Measurements from ENCODE around the gene SMIM28.
A peak's percentile ranks its signal among the peaks of the same experiment; 100 is the strongest.
"Not testable (repeated sequence)": the region's sequence is repeated elsewhere in the genome, so short reads cannot be mapped to it uniquely, and the experiment has no call there.

Gene SMIM28

DNA sequence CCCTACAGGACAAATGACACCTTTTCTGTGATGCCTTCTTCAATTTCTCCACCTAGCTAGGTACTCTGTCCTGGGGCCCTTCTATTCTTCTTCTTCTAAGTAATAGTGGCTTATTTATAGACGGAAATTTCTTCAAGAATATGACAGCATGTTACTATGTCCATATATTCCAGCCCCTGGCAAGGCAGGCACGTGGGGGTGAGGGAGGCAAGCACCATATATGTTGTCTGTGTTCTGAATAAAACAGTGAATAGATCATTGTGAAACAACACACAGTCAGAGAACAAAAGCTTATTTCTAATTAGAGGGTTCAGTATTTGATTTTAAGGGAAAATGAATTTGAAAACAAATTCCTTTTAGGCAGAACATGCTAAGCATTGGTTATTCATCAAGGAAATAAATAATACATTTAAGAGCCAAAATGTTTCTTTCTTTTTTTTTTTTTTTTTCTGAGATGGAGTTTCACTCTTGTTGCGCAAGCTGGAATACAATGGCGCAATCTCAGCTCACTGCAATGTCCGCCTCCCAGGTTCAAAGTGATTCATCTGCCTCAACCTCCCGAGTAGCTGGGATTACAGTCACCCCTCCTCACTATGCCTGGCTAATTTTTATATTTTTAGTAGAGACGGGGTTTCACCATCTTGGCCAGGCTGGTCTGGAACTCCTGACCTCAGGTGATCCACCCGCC lies 32.5 kb downstream of the SMIM28 start:
- DNase-seq = no peak

DNA sequence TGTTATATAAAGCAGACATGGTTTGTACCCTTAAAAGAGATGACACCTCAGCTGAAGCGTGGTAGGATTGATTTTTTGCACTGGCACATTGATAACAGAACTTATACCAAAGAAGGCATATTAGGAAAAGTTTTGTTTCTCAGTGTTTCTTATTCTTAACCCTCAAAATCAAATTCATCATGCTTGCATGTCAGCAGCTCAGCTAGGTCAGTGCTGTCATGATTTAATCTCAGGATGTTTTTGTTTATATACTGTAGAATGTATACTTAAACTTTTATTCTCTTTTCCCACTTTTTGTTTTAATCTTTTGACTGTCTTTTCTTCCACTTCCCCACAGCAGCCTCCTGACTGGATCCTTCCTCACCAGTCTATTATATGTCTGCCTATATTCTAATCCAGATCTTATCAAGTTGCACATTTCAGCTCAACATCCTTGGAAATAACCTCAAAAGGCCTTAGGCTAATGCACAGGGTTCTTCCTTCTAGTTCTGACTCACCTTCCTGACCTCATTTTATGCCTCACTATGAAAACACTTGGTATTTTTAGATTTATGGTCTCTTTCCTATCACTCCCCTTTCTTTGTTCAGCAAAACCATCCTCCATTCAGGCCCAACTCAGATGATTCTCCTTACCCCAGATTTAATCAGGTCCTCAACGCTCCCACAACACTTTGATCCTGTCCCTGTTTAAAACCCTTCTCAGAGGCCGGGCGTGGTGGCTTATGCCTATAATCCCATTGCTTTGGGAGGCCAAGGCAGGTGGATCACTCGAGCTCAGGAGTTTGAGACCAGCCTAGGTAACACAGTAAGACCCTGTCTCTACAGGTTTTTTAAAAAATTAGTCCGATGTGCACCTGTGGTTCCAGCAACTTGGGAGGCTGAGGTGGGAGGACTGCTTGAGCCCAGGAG lies 33.5 kb downstream of the SMIM28 start:
- no peak for DNase-seq

DNA sequence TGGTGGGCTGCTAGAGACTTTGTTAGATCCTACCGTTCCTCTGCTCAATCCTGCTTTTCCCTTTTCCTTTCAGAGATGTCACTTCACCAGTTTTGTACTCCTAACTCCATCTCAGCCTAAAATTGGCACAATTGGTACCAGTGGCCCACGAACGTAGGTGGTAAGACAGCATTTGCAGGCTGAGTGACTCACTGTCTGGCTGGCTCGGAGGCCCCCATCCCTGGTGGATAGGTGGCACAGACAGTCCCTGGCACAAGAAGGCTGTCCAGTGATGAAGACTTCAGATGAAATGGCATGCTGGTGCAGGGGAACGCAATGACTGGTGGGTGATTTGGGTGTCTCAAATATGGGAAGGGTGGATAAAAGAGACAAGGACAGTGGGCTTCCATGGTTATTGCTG lies 37.4 kb downstream of the SMIM28 start:
- DNase-seq = no peak

DNA sequence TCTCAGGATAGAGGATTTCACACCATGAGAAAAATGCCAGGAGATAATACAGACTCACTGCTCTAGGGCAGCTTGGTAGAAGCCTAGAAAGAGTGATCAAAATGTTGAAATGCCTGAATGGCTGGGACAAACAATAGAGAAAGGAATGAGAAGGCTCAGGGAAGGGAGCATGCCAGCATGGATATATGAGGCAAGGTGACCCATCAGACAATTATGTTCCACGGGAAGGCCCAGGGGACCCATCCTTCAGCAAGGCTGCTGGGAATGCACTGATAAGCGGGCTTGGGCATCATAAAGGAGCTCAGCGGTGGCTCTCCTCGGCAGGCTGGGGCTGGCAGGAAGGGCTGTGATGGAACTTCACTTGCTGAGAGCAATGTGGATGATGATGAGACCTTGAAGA lies 38.5 kb downstream of the SMIM28 start:
- no peak for DNase-seq

DNA sequence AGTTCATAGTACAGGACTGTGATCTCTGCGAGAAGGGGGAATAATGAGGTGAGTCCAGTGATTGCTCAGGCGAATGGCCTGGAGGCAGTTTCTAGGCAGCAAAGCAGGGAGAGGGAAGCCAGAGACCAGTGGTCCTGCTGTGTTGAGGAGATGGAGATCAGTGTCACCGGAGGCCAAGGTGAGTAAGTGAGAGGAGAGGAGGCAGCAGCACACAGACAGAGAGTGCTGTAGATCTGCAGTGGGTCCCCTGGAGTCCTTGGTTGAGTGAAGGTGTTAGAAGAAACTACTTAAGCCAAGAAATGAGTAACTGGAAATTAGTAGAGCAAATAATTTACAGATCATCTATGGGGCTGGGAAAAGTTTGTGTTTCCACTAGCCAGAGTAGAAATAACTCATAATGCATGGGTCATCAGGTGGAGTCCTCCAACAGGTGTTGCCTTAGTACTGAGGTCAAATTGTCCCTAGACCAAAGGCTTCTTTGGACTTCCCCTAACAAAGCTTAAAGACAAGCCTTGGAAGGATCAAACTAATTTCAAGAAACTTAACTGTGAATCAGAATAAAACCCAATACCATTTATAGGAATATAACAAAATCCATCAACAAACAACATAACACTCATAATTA lies 39.9 kb downstream of the SMIM28 start:
- DNase-seq = no peak

DNA sequence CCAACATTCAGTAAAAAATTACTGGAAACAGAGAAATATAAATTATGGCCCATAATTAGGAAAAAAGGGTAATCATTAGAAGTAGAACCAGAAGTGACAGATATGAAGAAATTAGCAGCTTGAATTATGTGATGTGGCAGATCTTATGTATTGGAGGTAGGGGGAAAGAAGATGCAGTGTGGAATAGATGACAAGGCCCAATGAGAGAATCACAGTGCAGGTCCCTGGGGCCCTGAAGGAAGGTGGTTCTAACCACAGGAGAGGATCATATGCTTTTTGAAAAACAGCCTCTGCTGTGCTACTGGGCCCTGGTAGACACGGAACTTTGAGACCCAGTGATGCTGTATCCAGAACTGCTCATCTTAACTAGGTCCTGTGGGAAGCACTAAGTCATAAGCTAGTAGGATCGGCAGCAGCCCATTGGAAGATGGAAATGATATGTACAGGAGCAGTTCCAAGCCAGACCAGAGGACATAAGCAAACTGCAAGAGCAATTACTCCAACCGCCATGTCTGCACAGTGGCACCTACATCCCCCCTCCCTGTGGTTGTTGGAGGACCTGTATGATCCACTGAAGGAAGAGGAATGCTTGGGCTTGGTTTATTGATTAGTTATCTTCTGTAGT lies 40.5 kb downstream of the SMIM28 start:
- DNase-seq = no peak

DNA sequence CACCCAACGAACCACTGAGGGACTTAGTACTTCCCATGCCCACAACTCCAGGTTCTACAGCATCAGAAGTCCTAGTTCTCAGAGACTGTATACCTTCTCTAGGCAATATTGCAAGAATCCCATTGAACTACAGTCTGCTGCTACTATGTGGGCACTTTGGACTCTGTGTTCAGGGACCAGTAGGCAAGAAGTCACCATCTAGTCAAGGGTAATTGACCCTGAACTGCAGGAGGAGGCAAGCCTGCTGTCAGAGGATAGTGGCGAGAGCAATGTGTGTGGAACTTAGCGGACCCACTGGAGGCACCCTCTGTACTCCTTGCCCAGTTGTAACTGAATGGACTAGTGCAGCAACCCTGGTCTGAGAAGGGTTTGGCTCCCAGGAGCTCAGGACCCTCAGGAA lies 42.1 kb downstream of the SMIM28 start:
- DNase-seq = no peak

DNA sequence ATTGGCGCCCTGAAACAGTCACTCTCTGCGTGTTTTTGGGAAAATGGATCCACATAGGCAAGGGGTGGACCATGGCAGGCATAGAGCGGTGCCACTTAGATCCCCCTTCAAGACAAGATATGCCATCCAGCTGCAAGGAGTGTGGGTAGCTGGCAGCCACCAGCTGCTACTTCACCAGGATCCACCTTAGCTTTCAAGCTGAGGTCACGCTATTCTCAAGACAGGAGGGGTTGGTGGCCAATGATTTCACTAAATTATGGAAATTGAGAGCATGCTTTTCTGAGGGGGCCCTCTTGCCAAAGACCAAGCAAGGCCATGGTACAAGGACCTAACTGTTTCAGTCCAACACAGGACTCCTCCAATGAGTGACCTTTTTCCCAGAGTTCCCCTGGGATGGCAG lies 42.7 kb downstream of the SMIM28 start:
- no peak for DNase-seq

DNA sequence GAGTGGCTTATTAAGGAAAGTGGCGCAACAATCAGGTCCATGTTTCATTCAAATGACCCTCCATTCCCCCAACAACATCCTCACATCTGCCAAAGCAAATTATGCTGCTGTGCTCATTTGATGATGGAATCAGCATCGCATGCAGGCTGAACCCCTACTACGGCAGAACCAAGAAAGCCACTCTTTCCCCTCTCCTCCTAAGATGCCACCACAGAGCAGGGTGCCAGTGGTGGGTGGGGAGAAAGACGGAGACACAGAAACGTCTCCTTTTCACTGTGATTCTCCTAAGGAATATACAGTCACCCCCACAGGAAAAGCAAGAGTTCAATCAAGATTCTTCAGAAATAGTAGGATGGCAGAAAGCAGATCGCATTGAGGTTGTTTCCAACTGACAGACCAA lies 43.4 kb downstream of the SMIM28 start:
- DNase-seq = no peak

DNA sequence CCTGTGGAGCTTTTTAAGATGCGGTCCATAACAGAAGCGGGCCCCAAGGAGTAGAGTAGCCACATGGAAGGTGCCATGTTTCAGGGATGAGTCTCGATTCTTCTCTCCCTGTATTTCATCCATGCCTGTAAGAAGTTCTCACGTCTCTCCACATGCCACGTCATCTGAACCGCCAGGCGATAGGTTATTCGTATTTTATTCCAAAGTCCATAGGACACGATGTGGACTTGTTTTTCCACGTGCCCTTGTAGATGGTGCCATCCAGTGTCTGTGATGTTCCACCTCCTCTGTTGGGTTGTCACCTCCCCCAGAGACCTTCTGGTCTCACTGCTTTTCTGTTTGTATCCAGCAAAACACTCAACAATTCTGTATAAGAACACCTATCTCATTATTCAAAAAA lies 43.9 kb downstream of the SMIM28 start:
- no peak for DNase-seq

DNA sequence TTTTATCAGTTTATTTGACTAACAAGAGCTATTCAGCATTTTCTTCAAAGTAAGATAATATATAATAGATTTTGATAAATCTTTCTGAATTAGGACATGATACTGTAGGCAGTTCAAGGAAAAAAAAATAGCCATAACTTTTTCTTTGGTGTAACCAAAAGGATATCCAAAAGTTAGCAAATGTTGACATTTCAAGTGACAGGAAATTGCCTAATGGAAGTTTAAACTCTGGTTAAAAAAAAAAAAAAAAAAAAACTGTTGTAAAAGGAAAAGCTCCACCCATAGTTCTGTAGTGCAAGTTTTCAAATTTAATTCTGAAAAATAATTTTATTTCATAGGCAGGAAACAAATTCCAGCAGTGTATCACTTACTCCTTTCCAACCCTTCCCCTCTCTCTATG lies 45.2 kb downstream of the SMIM28 start:
- no peak for DNase-seq

DNA sequence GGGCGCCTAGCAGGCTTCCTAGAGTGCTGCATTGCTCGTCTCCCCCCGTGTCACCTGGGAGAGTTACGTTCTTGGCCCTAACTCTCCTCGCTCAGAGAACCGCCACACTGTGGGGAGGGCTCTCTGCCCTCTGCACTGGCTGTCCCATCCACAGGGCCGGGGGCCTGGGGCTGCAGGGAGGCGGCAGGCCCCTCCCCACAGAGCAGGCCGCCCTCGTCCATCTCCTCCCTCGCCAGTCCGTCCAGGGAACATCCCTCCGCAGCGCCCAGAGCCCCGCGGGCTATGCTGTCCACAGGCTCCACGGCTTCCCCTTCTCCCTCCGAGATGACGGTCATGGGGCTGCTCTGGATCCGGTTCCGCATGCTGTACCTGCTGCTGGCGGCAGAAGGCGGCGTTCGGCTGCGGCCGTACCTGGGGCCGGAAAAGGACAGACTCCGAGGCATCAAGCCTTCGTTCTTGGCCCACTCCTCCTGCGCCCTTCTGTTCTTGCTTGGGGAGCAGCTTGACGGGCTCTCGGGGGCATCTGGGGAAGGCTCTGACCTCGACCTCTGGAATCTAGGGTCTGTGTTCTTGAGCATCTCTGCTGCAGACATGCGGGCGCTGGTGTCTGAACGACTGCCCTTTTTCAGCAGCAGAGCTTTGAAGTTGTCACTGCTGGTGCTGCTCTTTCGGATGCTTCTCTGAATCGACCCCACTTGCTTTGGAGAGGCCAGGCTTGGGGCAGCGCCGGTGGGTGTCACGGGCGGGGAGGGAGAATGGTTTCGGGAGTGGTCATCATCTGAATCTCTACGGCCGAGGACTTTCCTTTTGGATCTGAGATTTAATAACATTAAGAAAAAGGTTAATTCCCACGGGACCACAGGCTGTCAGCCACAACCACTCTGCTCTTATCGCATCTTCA lies 46.5 kb downstream of the SMIM28 start:
- DNase-seq = no peak

DNA sequence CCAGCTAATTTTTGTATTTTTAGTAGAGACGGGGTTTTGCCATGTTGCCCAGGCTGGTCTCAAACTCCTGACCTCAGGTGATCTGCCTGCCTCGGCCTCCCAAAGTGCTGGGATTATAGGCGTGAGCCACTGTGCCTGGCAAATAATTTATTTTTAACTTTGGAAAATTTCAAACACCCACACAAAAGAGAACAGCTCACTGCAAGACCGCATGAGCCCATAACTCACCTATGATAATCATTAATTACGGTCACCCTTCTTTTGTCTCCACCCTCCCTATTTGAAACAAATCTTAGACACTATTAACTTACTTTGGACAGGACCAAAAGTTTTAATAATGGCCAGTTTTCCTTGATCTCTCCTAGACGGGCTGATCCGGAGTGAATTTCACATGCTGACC lies 47.6 kb downstream of the SMIM28 start:
- DNase-seq = not testable (repeated sequence)

DNA sequence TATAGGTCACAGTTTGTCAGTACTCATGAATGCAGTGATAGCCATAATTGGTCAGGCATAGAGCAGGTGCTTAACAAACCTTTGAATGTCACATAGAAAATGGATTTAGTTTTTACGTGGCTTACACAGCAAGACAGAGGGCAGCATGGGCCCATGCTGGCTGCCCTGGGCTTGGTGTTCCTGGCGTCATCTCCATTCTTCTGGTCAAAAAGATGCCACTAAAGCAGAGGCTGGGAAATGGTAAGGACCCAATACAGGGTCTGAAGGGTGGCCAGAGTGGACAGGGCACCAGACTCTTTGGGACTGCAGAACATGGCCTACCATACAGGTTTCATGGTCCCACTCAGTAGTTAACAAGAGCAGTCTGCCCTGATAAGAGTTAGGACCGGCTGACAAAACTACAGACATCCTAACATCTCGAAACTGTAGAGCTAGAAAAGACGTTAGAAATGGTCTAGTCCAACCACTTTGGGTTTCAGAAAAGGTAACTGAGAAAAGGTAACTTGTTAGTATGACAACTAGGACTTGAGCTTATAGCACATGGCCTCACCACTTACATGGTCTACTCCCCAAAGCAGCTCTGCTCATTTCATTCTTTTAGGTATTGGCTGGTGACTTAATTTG lies 48.9 kb downstream of the SMIM28 start:
- DNase-seq = no peak

DNA sequence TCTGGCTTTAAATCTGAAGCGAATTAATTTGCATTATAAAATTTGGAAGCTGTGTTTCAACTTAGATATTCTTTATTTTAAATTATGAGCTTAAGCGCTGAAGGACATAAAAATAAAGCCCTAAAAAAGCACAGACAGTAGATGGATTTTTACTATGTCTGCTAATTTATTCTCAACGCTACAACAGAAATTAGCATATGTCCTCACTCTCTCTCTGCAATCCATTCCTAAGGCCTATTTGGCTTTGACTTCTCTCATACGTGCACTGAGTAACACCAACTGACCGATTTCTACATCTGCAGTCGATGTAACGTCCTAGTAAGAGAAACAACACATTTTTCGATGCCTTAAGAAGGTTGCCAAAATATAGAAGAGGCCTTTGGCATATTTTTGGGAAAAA lies 50.0 kb downstream of the SMIM28 start:
- no peak for DNase-seq

DNA sequence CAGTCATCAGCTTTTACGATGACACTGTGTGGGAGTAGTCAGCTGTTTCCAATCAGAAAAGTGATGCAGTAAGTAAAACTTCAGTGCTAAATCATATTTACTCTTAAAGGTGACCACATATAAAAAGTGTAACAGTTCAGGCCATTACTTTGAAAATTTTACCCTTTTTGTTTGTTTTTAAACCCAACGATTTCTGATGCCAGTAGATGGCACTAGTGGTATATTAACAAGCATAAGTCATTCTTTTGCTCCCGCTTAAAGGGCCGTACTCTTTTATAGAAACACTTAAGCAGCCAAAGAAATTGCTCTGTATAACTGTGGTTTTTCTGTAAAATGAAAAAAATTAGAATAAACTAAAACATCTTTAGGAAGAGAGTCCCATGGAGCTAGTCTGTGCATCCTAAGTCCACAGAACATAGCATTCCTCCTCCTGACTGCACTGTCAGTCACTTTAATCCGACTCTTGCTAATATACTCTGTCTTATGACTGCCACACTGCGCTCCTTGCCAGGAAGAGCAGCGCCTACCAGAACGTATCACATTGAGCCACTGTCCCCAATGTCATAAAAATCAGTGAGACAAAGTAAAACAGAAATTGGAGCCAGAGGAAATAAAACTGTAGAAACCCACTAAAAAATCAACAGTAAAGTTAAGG lies 51.4 kb downstream of the SMIM28 start:
- DNase-seq = peak in 1 of 2 experiments; percentile 53

DNA sequence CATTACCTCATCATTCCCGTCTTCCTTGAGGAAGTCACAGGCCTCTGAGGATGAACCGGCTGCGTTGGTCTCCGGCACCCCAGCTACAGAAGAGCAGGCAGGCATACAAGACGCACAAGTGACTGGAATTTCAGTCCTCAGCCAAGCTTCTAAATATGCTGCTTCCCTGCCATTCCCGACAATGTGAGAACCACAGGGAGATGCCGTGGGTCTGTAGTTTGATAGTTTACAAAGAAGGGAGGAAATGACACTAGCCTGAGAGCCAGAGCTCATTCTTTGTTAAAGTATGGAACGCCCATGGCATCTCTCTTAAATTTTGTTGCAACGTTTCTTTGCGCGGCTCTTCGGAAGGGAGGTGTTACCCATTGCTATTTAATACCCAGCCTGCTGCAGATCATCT lies 52.1 kb downstream of the SMIM28 start:
- no peak for DNase-seq

DNA sequence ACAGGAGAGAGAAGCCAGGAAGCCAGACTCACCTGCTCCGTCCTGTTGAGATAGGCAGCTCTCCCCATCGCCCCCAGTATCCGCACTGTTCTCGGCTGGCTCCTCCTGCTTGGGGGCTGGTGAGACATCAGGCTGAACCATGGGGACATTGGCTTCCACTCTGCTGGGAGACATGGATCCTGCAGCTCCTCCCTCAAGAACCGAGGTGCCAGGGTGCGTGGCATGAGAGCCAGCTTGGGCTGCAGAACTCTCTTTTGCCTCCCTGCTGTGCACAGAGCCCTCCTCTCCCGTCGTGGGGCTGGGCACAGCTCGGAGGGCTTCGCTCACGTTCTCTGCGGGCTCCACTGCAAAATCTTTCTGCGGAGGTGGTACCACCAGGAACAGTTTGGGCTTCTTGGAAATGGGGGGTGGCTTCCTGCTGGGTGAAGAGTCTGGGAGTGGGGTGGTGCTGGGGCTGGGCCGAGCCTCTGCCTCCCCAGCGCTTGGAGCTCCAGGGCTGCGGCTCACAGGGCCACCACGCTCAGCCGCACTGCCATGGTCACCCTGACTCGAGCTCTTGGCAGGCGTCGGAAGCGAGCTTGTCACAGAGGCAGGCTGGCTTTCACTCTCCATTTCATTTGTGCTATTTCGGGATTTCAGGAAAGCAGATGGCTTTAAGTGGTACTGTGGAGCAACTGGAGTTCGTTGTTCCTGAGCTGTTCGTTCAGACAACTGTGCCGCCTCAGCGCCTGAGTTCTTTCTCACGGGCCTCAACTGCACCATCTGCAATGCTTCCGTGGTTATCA lies 52.8 kb downstream of the SMIM28 start:
- peak in 1 of 2 experiments; percentile 57 for DNase-seq

DNA sequence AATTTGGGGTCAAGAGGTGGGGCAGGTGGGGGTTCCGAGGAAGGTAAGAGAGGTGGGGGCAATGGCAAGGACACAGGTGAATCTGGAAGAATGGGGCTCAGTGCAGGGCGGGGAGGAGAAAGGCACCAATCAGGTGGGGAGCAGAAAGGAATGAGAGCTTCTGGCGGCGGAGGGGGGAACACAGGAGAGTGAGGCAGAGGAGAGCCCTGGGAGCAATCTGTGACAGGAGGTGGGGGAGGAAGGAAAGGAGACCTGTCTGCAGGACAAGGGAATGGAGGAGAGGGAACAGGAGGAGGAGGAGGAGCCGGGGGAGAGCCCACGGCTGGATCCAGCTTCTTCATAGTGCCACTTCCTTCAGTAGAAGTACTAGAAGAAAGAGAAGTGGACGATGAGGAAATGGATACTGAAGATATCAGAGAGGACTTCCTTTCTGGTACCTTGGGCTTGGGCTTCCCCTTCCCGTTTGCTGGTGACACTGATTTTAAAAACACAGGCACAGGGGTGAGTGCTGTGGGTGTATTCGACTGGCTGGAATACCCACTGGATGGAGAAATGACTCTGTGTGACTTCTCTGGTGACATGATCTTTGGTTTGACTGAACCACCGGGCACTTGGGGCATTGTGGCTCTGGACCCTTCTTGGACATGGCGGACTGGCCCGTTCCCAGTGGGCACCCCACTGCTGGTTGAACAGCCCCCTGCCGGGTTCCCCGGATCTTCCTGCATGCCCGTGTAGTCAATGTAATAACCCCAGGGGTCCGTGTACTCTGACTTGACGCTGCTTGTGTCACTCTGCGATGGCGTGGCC lies 53.8 kb downstream of the SMIM28 start:
- no peak for DNase-seq

DNA sequence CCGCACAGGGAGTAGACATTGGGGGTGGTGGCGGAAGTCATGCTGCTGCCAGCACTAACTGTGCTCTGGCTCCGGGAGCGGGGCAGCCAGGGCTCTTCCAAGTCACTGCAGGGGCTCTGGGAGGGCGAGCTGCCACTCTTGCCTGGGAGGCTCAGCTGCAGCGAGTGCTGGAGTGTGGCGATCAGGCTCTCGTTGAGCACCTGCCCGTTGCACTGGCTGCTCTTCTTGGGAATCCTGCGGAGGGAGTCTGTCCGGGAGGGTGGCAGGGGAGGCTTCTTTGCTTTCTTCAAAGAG lies 54.3 kb downstream of the SMIM28 start:
- peak in 1 of 2 experiments; percentile 69 for DNase-seq

Measured in NCI-H446 (cell line).